GM12878 (cell line): ENCODE measurements around the gene COL1A1. TPM values are rescaled to one million over a fixed set of nuclear protein-coding genes. Genes with fewer than 3 reads are reported as not detected.
A peak's percentile ranks its signal among the peaks of the same experiment; 100 is the strongest.

Experiments
- ASH2L ChIP-seq: fragments of 300-600, 200-600 bp; sonication (generic); IDR thresholded peaks from 2 replicates; pipeline ENCODE4 v1.6.1; 2017; ENCODE audit warnings: low read depth, mild to moderate bottlenecking, borderline replicate concordance
- CHD2 ChIP-seq: IDR thresholded peaks from 2 replicates; pipeline ENCODE4 v1.6.1; 2011; ENCODE audit warnings: low read depth, low read length, improper control_type of control experiment, borderline replicate concordance
- EP300 ChIP-seq, 2 experiments: fragments of 150-350 bp in 1 of 2; IDR thresholded peaks; 2 replicates each; pipeline ENCODE4 v1.6.1; 2011 to 2012; ENCODE audit warnings: low read depth in 2 of 2, low read length in 2 of 2, borderline replicate concordance in 1 of 2, improper control_type of control experiment in 1 of 2, inconsistent platforms in 1 of 2; ENCODE audit not compliant: control insufficient read depth in 1 of 2
- EZH2 ChIP-seq: IDR thresholded peaks from 2 replicates; pipeline ENCODE4 v1.6.1; 2012; ENCODE audit warnings: low read depth, mild to moderate bottlenecking, control low read depth, inconsistent platforms, low read length, borderline replicate concordance; ENCODE audit not compliant: control insufficient read depth
- FOS ChIP-seq: IDR thresholded peaks from 3 replicates; pipeline ENCODE4 v1.6.1; 2011; ENCODE audit warnings: borderline replicate concordance; ENCODE audit not compliant: insufficient read length; ENCODE audit errors: extremely low read depth
- FOXK2 ChIP-seq: fragments of 450-650 bp; IDR thresholded peaks from 2 replicates; pipeline ENCODE4 v1.6.1; 2017; ENCODE audit warnings: mild to moderate bottlenecking, moderate library complexity
- GATAD2B ChIP-seq: fragments of 450-650 bp; conservative IDR thresholded peaks from 2 replicates; pipeline ENCODE4 v1.6.1; 2017; ENCODE audit warnings: low read depth, mild to moderate bottlenecking, moderate library complexity
- KAT2A ChIP-seq: conservative IDR thresholded peaks from 2 replicates; pipeline ENCODE4 v1.6.1; 2011; ENCODE audit warnings: low read depth, low read length; ENCODE audit not compliant: control insufficient read depth
- KLF5 ChIP-seq: fragments of 450-650 bp; IDR thresholded peaks from 2 replicates; pipeline ENCODE4 v1.6.1; 2014; ENCODE audit warnings: mild to moderate bottlenecking; ENCODE audit not compliant: partially characterized antibody
- MXI1 ChIP-seq: fragments of 150-350 bp; IDR thresholded peaks from 2 replicates; pipeline ENCODE4 v1.6.1; 2011; ENCODE audit warnings: low read depth, mild to moderate bottlenecking, inconsistent platforms, low read length, improper control_type of control experiment
- RELA ChIP-seq: fragments of 450-650 bp; IDR thresholded peaks from 2 replicates; pipeline ENCODE4 v1.8.0; 2014; ENCODE audit warnings: borderline replicate concordance; ENCODE audit not compliant: partially characterized antibody
- SREBF2 ChIP-seq: IDR thresholded peaks from 2 replicates; pipeline ENCODE4 v1.6.1; 2012; ENCODE audit warnings: mild to moderate bottlenecking, low read length
- WRNIP1 ChIP-seq: IDR thresholded peaks from 2 replicates; pipeline ENCODE4 v1.6.1; 2011; ENCODE audit warnings: low read depth, low read length, improper control_type of control experiment, borderline replicate concordance
- YY1 ChIP-seq: IDR thresholded peaks from 2 replicates; pipeline ENCODE4 v1.6.1; 2011; ENCODE audit warnings: low read depth, mild to moderate bottlenecking, low read length
- ZZZ3 ChIP-seq: IDR thresholded peaks from 2 replicates; pipeline ENCODE4 v1.6.1; 2011; ENCODE audit warnings: low read depth; ENCODE audit not compliant: control insufficient read depth, insufficient read length
- polyA plus RNA-seq, 11 experiments: library from polyadenylated mRNA; depleted of rRNA in 4 of 11; unstranded in 6 of 11; stranded (reverse) in 5 of 11; fragments of >200 nt; fragmentation: Nextera tagmentation in 4 of 11; fragmentation: Illumina TruSeq in 1 of 11; extraction: Ambion mirVana in 4 of 11; extraction: Trizol in 1 of 11; gene quantifications; 1 replicate in 1 of 11; 2 replicates in 10 of 11; pipeline versions ENCODE4 v1.2.1 to v1.2.3, GENCODE V29; 2011 to 2016; ENCODE audit warnings: inconsistent platforms in 2 of 11, missing spikeins in 2 of 11, low read depth in 1 of 11
- total RNA-seq, 4 experiments: library from RNA; depleted of rRNA in 3 of 4; stranded (reverse); fragments of >200 nt in 3 of 4; fragmentation: Illumina TruSeq in 1 of 4; extraction: Trizol in 1 of 4; gene quantifications; 2 replicates each; pipeline versions ENCODE4 v1.2.1 to v1.2.3, GENCODE V29; 2013 to 2021
- TF ChIP-seq, protein P1 (sequence below): IDR thresholded peaks from 2 replicates; pipeline ENCODE4 v1.6.1; 2012; ENCODE audit warnings: mild to moderate bottlenecking, low read depth, low read length
- TF ChIP-seq, protein P2 (sequence below): fragments of 450-650 bp; IDR thresholded peaks from 2 replicates; pipeline ENCODE4 v1.6.1; 2014; ENCODE audit warnings: mild to moderate bottlenecking
- TF ChIP-seq, protein P3 (sequence below): fragments of 450-650 bp; IDR thresholded peaks from 2 replicates; pipeline ENCODE4 v1.6.1; 2016; ENCODE audit warnings: mild to moderate bottlenecking
- TF ChIP-seq, protein P4 (sequence below): fragments of 450-650 bp; formaldehyde crosslinking; IDR thresholded peaks from 2 replicates; pipeline ENCODE4 v1.5.0; 2022; ENCODE audit warnings: mild to moderate bottlenecking, missing genetic modification characterization

COL1A1 gene
- total and polyA plus RNA-seq, 10 of the 15 experiments (the other 5 are each of a cell fraction or from before 2014, with no cell fraction given), result 0.18 to 7.7 (median 2.3) TPM

DNA sequence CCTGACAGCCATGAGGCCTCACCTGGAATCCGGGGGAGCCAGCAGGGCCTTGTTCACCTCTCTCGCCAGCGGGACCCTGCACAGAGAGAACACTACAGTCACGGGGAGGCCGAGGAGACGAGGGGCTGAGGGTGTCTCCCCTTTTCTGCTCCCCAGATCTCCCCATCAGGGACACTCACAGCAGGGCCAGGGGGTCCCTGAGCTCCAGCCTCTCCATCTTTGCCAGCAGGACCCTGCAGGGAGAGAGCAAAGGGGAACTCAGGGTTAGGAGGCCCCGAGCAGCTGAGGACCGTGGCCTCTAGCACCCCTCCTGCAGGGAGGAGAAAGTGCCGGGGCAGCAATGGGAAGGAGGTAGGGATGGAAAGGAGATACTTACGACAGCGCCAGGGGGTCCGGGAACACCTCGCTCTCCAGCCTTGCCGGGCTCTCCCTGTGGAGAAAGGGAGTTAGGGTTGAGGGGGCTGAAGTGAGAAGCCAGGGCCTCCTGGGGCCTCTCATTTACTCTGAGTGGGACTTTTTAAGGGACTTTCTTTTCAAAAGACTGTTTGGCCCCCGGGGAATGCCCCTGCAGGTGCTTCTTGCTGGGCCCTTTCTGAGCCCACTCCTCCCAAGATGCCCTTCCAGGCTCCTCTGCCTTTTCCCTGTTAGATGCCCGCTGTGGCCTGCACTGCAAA is 8.7 kb downstream of the COL1A1 start (continued):
- TF ChIP-seq, protein P1, sequence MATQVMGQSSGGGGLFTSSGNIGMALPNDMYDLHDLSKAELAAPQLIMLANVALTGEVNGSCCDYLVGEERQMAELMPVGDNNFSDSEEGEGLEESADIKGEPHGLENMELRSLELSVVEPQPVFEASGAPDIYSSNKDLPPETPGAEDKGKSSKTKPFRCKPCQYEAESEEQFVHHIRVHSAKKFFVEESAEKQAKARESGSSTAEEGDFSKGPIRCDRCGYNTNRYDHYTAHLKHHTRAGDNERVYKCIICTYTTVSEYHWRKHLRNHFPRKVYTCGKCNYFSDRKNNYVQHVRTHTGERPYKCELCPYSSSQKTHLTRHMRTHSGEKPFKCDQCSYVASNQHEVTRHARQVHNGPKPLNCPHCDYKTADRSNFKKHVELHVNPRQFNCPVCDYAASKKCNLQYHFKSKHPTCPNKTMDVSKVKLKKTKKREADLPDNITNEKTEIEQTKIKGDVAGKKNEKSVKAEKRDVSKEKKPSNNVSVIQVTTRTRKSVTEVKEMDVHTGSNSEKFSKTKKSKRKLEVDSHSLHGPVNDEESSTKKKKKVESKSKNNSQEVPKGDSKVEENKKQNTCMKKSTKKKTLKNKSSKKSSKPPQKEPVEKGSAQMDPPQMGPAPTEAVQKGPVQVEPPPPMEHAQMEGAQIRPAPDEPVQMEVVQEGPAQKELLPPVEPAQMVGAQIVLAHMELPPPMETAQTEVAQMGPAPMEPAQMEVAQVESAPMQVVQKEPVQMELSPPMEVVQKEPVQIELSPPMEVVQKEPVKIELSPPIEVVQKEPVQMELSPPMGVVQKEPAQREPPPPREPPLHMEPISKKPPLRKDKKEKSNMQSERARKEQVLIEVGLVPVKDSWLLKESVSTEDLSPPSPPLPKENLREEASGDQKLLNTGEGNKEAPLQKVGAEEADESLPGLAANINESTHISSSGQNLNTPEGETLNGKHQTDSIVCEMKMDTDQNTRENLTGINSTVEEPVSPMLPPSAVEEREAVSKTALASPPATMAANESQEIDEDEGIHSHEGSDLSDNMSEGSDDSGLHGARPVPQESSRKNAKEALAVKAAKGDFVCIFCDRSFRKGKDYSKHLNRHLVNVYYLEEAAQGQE, result no peak
- TF ChIP-seq, protein P2, sequence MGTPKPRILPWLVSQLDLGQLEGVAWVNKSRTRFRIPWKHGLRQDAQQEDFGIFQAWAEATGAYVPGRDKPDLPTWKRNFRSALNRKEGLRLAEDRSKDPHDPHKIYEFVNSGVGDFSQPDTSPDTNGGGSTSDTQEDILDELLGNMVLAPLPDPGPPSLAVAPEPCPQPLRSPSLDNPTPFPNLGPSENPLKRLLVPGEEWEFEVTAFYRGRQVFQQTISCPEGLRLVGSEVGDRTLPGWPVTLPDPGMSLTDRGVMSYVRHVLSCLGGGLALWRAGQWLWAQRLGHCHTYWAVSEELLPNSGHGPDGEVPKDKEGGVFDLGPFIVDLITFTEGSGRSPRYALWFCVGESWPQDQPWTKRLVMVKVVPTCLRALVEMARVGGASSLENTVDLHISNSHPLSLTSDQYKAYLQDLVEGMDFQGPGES, result no peak
- no peak for TF ChIP-seq CHD2
- no peak for TF ChIP-seq SREBF2
- peak; percentile 87 for TF ChIP-seq RELA
- no peak for TF ChIP-seq KLF5
- TF ChIP-seq, protein P3, sequence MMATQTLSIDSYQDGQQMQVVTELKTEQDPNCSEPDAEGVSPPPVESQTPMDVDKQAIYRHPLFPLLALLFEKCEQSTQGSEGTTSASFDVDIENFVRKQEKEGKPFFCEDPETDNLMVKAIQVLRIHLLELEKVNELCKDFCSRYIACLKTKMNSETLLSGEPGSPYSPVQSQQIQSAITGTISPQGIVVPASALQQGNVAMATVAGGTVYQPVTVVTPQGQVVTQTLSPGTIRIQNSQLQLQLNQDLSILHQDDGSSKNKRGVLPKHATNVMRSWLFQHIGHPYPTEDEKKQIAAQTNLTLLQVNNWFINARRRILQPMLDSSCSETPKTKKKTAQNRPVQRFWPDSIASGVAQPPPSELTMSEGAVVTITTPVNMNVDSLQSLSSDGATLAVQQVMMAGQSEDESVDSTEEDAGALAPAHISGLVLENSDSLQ, result no peak
- TF ChIP-seq FOS, result no peak
- no peak for TF ChIP-seq YY1
- TF ChIP-seq, protein P4, sequence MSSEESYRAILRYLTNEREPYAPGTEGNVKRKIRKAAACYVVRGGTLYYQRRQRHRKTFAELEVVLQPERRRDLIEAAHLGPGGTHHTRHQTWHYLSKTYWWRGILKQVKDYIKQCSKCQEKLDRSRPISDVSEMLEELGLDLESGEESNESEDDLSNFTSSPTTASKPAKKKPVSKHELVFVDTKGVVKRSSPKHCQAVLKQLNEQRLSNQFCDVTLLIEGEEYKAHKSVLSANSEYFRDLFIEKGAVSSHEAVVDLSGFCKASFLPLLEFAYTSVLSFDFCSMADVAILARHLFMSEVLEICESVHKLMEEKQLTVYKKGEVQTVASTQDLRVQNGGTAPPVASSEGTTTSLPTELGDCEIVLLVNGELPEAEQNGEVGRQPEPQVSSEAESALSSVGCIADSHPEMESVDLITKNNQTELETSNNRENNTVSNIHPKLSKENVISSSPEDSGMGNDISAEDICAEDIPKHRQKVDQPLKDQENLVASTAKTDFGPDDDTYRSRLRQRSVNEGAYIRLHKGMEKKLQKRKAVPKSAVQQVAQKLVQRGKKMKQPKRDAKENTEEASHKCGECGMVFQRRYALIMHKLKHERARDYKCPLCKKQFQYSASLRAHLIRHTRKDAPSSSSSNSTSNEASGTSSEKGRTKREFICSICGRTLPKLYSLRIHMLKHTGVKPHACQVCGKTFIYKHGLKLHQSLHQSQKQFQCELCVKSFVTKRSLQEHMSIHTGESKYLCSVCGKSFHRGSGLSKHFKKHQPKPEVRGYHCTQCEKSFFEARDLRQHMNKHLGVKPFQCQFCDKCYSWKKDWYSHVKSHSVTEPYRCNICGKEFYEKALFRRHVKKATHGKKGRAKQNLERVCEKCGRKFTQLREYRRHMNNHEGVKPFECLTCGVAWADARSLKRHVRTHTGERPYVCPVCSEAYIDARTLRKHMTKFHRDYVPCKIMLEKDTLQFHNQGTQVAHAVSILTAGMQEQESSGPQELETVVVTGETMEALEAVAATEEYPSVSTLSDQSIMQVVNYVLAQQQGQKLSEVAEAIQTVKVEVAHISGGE (CRISPR knock-in tag), result no peak
- TF ChIP-seq ASH2L, result no peak
- TF ChIP-seq ZZZ3, result no peak
- TF ChIP-seq MXI1, result no peak
- TF ChIP-seq GATAD2B, result peak; percentile 4; the same call in 1 of the 2 replicates
- peak in 1 of 2 experiments; percentile 17; a peak in 1 of 4 replicates for TF ChIP-seq EP300 (IDR thresholded peaks at IDR 0.05; ENCODE audit: borderline replicate concordance in 1 of 2, control insufficient read depth in 1 of 2, low read depth in 2 of 2, low read length in 2 of 2)
- TF ChIP-seq KAT2A, result no peak
- no peak for TF ChIP-seq FOXK2
- TF ChIP-seq EZH2, result no peak
- TF ChIP-seq WRNIP1, result no peak
